Amniotic epithelial cell (primary cell): Measurements from ENCODE around the gene CFAP298.
A peak's percentile ranks its signal among the peaks of the same experiment; 100 is the strongest.
"Not testable (repeated sequence)": the region's sequence is repeated elsewhere in the genome, so short reads cannot be mapped to it uniquely, and the experiment has no call there.

Experiments
- DNase-seq: peaks from one replicate; pipeline ENCODE4 v3.0.0-alpha.2; 2010; ENCODE audit warnings: low read depth

CFAP298 gene

GRCh38 chr21:32612075-32612998 is at the start of gene CFAP298:
CFAP298 (minus strand) TSS chr21:32612377; CDS start chr21:32612243, 134 bp downstream.
- DNase-seq = peak; percentile 97

- not testable (repeated sequence) for DNase-seq
These were observed 49.0 kb upstream of the CFAP298 start for GRCh38 chr21:32661026-32661782.

- no peak for DNase-seq
These were observed 46.3 kb upstream of the CFAP298 start for GRCh38 chr21:32658524-32658923.

GRCh38 chr21:32653326-32653901 is 41.2 kb upstream of the CFAP298 start:
- DNase-seq = peak; percentile 17

- no peak for DNase-seq
These were observed 36.0 kb upstream of the CFAP298 start for GRCh38 chr21:32648165-32648564.

- no peak for DNase-seq
These were observed 33.3 kb upstream of the CFAP298 start for GRCh38 chr21:32645261-32646182.

- no peak for DNase-seq
These were observed 29.8 kb upstream of the CFAP298 start for GRCh38 chr21:32641710-32642698.

GRCh38 chr21:32626621-32627196 is 14.5 kb upstream of the CFAP298 start:
- peak; percentile 43 for DNase-seq

- not testable (repeated sequence) for DNase-seq
These were observed 6.0 kb upstream of the CFAP298 start for GRCh38 chr21:32618218-32618617.

GRCh38 chr21:32613436-32614043 is 1.4 kb upstream of the CFAP298 start:
- DNase-seq = no peak

GRCh38 chr21:32612999-32613337 is 791 bp upstream of the CFAP298 start:
- no peak for DNase-seq

GRCh38 chr21:32611471-32611997 is 643 bp downstream of the CFAP298 start:
- DNase-seq = peak; percentile 14

GRCh38 chr21:32610940-32611339 is 1.2 kb downstream of the CFAP298 start:
- not testable (repeated sequence) for DNase-seq

- no peak for DNase-seq
These were observed 3.3 kb downstream of the CFAP298 start for GRCh38 chr21:32608851-32609250.

- DNase-seq = no peak
These were observed 6.7 kb downstream of the CFAP298 start for GRCh38 chr21:32605469-32605868.

- no peak for DNase-seq
These were observed 7.7 kb downstream of the CFAP298 start for GRCh38 chr21:32604464-32604863.

- DNase-seq = no peak
These were observed 9.0 kb downstream of the CFAP298 start for GRCh38 chr21:32603131-32603530.

GRCh38 chr21:32602099-32602498 is 10.1 kb downstream of the CFAP298 start:
- DNase-seq = no peak

- no peak for DNase-seq
These were observed 12.7 kb downstream of the CFAP298 start for GRCh38 chr21:32599526-32599925.
